H1 (cell line): ENCODE measurements around the gene CREB3L1.

Experiments
- ASH2L ChIP-seq: fragments of 200-600, 300-600 bp; sonication (generic); IDR thresholded peaks from one replicate; pipeline ENCODE4 v1.7.1; 2017; ENCODE audit warnings: low read length
- GABPA ChIP-seq: IDR thresholded peaks from 2 replicates; pipeline ENCODE4 v1.6.1; 2011; ENCODE audit warnings: mild to moderate bottlenecking, low read length, moderate library complexity, borderline replicate concordance; ENCODE audit not compliant: insufficient read depth
- SIN3A ChIP-seq, 2 experiments: IDR thresholded peaks in 1 of 2; conservative IDR thresholded peaks in 1 of 2; 2 replicates each; pipeline ENCODE4 v1.6.1; 2011 to 2012; ENCODE audit warnings: low read length in 2 of 2, improper control_type of control experiment in 1 of 2, low read depth in 1 of 2, mild to moderate bottlenecking in 1 of 2
- TF ChIP-seq, protein P1 (sequence below), 3 experiments: IDR thresholded peaks; 1 replicate in 2 of 3; 2 replicates in 1 of 3; pipeline versions ENCODE4 v1.5.1 to v1.6.1; 2011; ENCODE audit warnings: low read length in 3 of 3, mild to moderate bottlenecking in 3 of 3, inconsistent platforms in 2 of 3, low read depth in 1 of 3, moderate library complexity in 1 of 3; ENCODE audit not compliant: insufficient read depth in 1 of 3; ENCODE audit errors: control extremely low read depth in 1 of 3

DNA sequence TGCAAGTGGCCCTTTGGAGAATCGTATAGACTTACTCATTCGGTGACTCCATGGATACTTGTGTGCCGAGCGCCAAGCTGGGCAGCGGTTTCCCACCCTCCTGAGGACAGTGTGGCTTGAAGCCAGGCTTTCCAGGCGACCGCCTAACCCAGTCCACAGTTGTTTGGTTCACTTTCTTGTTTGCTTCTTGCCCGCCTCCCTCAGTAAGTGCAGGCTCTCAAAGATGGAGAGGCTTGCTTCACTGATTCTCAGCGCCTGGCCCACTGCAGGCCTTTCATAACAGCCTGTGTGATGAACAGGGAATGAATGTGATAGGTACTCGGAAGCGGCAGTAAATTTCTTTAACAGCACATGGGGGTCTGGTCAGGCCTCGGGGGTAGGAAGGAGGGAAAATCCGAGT lies 92.8 kb downstream of the CREB3L1 start:
- TF ChIP-seq SIN3A (conservative IDR thresholded peaks at IDR 0.05 in 1 of 2, IDR thresholded peaks at IDR 0.05 in 1 of 2; ENCODE audit: low read depth in 1 of 2, low read length in 2 of 2) (no peak), GABPA (no peak), ASH2L (no peak)
- TF ChIP-seq, protein P1, sequence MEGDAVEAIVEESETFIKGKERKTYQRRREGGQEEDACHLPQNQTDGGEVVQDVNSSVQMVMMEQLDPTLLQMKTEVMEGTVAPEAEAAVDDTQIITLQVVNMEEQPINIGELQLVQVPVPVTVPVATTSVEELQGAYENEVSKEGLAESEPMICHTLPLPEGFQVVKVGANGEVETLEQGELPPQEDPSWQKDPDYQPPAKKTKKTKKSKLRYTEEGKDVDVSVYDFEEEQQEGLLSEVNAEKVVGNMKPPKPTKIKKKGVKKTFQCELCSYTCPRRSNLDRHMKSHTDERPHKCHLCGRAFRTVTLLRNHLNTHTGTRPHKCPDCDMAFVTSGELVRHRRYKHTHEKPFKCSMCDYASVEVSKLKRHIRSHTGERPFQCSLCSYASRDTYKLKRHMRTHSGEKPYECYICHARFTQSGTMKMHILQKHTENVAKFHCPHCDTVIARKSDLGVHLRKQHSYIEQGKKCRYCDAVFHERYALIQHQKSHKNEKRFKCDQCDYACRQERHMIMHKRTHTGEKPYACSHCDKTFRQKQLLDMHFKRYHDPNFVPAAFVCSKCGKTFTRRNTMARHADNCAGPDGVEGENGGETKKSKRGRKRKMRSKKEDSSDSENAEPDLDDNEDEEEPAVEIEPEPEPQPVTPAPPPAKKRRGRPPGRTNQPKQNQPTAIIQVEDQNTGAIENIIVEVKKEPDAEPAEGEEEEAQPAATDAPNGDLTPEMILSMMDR (IDR thresholded peaks at IDR 0.05; ENCODE audit: control extremely low read depth in 1 of 3, insufficient read depth in 1 of 3, low read depth in 1 of 3, low read length in 3 of 3), result no peak
